Ishikawa (cell line): ENCODE results near the gene COL20A1.

Experiments
- CEBPB ChIP-seq: IDR thresholded peaks from 2 replicates; pipeline ENCODE4 v1.6.1; 2012
- CREB1 ChIP-seq: IDR thresholded peaks from 2 replicates; pipeline ENCODE4 v1.6.1; 2012; ENCODE audit warnings: low read depth
- EGR1 ChIP-seq: IDR thresholded peaks from 2 replicates; pipeline ENCODE4 v1.6.1; 2012
- EP300 ChIP-seq: IDR thresholded peaks from 2 replicates; pipeline ENCODE4 v1.6.1; 2012; ENCODE audit warnings: borderline replicate concordance
- FOXM1 ChIP-seq: IDR thresholded peaks from 2 replicates; pipeline ENCODE4 v1.6.1; 2012; ENCODE audit warnings: low read depth, borderline replicate concordance
- MAX ChIP-seq: IDR thresholded peaks from 2 replicates; pipeline ENCODE4 v1.6.1; 2012
- NFIC ChIP-seq: IDR thresholded peaks from 2 replicates; pipeline ENCODE4 v1.6.1; 2012
- RAD21 ChIP-seq: IDR thresholded peaks from 2 replicates; pipeline ENCODE4 v1.6.1; 2012; ENCODE audit warnings: low read depth
- REST ChIP-seq: IDR thresholded peaks from 2 replicates; pipeline ENCODE4 v1.6.1; 2012; ENCODE audit warnings: low read depth, mild to moderate bottlenecking
- TAF1 ChIP-seq: IDR thresholded peaks from 2 replicates; pipeline ENCODE4 v1.6.1; 2012; ENCODE audit warnings: low read depth, mild to moderate bottlenecking
- TCF12 ChIP-seq: IDR thresholded peaks from 2 replicates; pipeline ENCODE4 v1.6.1; 2012; ENCODE audit warnings: low read depth
- TEAD4 ChIP-seq: IDR thresholded peaks from 2 replicates; pipeline ENCODE4 v1.6.1; 2012
- YY1 ChIP-seq: IDR thresholded peaks from 2 replicates; pipeline ENCODE4 v1.6.1; 2012; ENCODE audit warnings: low read depth
- ZBTB7A ChIP-seq: IDR thresholded peaks from 2 replicates; pipeline ENCODE4 v1.6.1; 2012; ENCODE audit warnings: low read depth
- TF ChIP-seq, protein P1 (sequence below): IDR thresholded peaks from 2 replicates; pipeline ENCODE4 v1.6.1; 2012

COL20A1 gene

DNA sequence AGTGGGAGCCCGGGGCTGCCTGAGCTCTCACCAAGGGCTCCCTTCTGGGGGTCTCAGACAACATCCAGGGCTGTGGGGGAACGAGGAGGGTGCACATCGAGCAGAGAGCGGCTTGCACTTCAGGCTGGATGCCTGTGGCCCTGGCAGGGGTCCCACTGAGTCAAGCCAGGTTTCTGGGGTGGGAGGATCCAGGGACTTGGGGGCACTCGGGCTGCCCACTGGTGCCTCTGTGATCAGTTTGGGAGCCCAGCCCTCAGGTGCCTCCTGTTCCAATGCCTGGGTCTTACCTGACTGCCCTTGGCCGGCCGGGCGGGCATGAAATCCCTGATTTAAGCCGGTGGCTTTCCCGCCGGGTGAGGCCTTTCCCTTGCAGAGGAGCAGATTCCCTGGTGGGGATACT lies 470 bp downstream of the COL20A1 start:
- TF ChIP-seq CEBPB, result no peak
- no peak for TF ChIP-seq YY1
- no peak for TF ChIP-seq MAX
- TF ChIP-seq CREB1, result no peak
- TF ChIP-seq NFIC, result no peak
- TF ChIP-seq ZBTB7A, result no peak
- TF ChIP-seq TCF12, result no peak
- TF ChIP-seq EP300, result no peak
- TF ChIP-seq, protein P1, sequence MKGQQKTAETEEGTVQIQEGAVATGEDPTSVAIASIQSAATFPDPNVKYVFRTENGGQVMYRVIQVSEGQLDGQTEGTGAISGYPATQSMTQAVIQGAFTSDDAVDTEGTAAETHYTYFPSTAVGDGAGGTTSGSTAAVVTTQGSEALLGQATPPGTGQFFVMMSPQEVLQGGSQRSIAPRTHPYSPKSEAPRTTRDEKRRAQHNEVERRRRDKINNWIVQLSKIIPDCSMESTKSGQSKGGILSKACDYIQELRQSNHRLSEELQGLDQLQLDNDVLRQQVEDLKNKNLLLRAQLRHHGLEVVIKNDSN, result no peak
- TF ChIP-seq REST, result no peak
- no peak for TF ChIP-seq TEAD4
- no peak for TF ChIP-seq FOXM1

DNA sequence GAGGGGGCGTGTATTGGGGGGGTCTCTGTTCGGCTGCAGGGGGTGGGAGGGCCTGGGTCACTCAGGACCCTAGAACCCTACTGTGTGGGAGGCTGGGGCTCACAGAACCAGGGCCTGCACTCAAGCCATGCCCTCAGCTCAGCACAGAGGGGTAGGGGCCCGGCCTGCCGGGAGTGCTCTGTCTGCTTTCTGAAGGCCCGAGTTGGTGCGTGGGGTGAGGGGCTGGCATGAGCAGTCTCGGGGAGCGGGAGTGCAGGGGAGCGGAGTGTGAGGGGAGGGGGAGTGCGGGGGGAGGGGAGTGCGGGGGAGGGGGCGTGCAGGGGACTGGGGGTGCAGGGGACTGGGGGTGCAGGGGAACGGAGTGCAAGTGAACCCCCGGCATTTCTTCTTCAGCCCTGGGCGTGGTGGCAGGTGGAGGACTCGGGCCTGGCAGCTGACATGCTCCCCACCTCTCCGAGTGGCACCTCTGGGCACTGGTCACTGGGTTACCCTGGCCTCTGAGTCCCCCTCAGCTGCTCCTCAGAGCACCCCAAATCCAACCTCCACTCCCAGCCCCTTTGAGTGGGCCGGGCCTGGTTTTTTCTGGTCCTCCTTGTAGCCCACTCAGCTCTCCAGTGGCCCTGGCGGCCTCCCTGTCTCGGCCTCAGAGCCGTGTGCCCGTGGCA lies 1.0 kb downstream of the COL20A1 start:
- TF ChIP-seq CEBPB, result no peak
- no peak for TF ChIP-seq TAF1
- TF ChIP-seq TEAD4, result no peak
- no peak for TF ChIP-seq RAD21
- TF ChIP-seq EGR1, result no peak

GRCh38 chr20:63294536-63294900 lies 1.5 kb downstream of the COL20A1 start:
- TF ChIP-seq ZBTB7A, result no peak
- TF ChIP-seq TCF12, result no peak
- no peak for TF ChIP-seq FOXM1
- no peak for TF ChIP-seq RAD21
- no peak for TF ChIP-seq TAF1
- no peak for TF ChIP-seq CEBPB
- no peak for TF ChIP-seq EP300
- no peak for TF ChIP-seq NFIC
- no peak for TF ChIP-seq REST
- TF ChIP-seq, protein P1, result no peak
- TF ChIP-seq MAX, result no peak
- no peak for TF ChIP-seq TEAD4
- no peak for TF ChIP-seq YY1
- TF ChIP-seq EGR1, result no peak
- no peak for TF ChIP-seq CREB1

DNA sequence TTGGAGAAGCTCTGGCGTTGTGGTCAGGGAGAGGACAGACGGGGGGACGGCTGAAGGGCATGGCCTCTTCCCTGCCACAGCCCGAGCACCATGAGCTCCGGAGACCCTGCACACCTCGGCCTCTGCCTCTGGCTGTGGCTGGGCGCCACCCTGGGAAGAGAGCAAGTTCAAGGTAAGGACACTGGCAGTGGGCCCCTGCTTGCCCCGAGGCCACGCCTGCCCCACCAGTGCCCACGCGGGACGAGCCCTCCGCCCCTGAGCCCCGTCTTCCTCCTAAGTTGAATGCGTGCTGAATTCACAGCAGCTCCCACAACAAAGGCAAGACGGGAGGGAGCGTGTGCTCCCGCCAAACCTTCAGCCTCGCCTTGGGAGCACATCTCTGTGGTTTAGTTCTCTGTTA lies 2.0 kb downstream of the COL20A1 start:
- TF ChIP-seq TEAD4, result no peak
- no peak for TF ChIP-seq CREB1
- TF ChIP-seq EP300, result no peak
- TF ChIP-seq REST, result no peak

DNA sequence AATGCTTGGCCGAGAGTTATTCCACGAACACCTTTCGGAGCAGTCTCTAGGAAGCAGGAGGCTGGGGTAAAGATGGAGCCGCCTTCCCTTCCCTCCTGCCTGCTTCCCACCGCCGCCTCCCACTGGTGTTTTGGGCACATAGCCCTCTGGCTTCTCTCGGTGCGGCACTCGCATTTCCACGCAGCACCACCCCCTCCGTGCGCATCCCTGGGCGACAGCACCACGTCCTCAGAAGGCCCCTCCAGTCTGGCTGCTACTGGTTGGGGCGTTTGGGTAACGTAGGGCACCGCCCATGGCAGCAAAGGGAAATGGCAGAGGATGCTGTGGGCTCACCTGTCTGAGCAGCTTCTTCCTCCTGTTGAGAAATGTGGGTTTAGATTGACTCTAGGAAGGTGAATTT lies 2.4 kb downstream of the COL20A1 start:
- TF ChIP-seq NFIC (no peak), EGR1 (no peak), MAX (no peak), EP300 (no peak), CEBPB (no peak), TEAD4 (no peak), TCF12 (no peak), REST (no peak), FOXM1 (no peak), ZBTB7A (no peak), YY1 (no peak)
- TF ChIP-seq, protein P1, result no peak
